WTC11 (cell line): ENCODE data around the gene TBC1D22A. TPM values are rescaled to one million over a fixed set of nuclear protein-coding genes. Genes with fewer than 3 reads are reported as not detected.

Experiments used
- ATAC-seq: fragments of 200-7000 bp; cut with Tn5 transposase; 2 replicates; pipeline ENCODE4 v1.10.0; 2021; ENCODE audit warnings: mild to moderate bottlenecking, moderate library complexity
- CTCF ChIA-PET: fragments of 300-600 bp; sonication (Branson Sonifier 250); formaldehyde crosslinking; loops from one replicate; lab custom pipeline; 2021; ENCODE audit warnings: antibody characterized with exemption; lab: Charles Lee
- POLR2A ChIA-PET: fragments of 350-600 bp; sonication (Branson Sonifier 250); formaldehyde crosslinking; loops from one replicate; lab custom pipeline; 2021; ENCODE audit warnings: antibody characterized with exemption; lab: Charles Lee
- DNase-seq: peaks from one replicate; pipeline ENCODE4 v3.0.0; 2021; ENCODE audit warnings: low spot score
- H3K27ac Mint-ChIP-seq: 2 replicates; pipeline ENCODE4 v1.8.0; 2021; ENCODE audit warnings: mixed read lengths
- H3K27me3 Mint-ChIP-seq: 2 replicates; pipeline ENCODE4 v1.8.0; 2021; ENCODE audit warnings: low read depth, mild to moderate bottlenecking, moderate library complexity, mixed read lengths
- H3K36me3 Mint-ChIP-seq: 2 replicates; pipeline ENCODE4 v1.8.0; 2021; ENCODE audit warnings: mixed read lengths
- H3K4me1 Mint-ChIP-seq: 2 replicates; pipeline ENCODE4 v1.8.0; 2022; ENCODE audit warnings: mixed read lengths
- H3K4me3 Mint-ChIP-seq: 2 replicates; pipeline ENCODE4 v1.8.0; 2021; ENCODE audit warnings: mild to moderate bottlenecking, moderate library complexity, mixed read lengths
- H3K9me3 Mint-ChIP-seq: 2 replicates; pipeline ENCODE4 v1.8.0; 2021; ENCODE audit warnings: mixed read lengths
- EMX1 ChIP-seq: fragments of 250-450 bp; sonication (Bioruptor Pico); IDR thresholded peaks from 2 replicates; pipeline ENCODE4 v1.8.0; 2021; ENCODE audit warnings: mild to moderate bottlenecking
- KAT7 ChIP-seq: sonication (generic); formaldehyde crosslinking; IDR thresholded peaks from 2 replicates; pipeline ENCODE4 v1.8.1; 2023; ENCODE audit warnings: missing genetic modification reagents, mild to moderate bottlenecking, borderline replicate concordance
- NFATC4 ChIP-seq: fragments of 250-450 bp; sonication (Bioruptor Pico); IDR thresholded peaks from 2 replicates; pipeline ENCODE4 v1.9.0; 2021; ENCODE audit warnings: mild to moderate bottlenecking
- NFYB ChIP-seq: sonication (generic); formaldehyde crosslinking; conservative IDR thresholded peaks from 2 replicates; pipeline ENCODE4 v1.8.0; 2022; ENCODE audit warnings: low read depth, missing genetic modification reagents
- SOX15 ChIP-seq: fragments of 250-450 bp; sonication (Bioruptor Pico); IDR thresholded peaks from 2 replicates; pipeline ENCODE4 v1.9.0; 2021; ENCODE audit warnings: mild to moderate bottlenecking
- ZNF219 ChIP-seq: sonication (generic); formaldehyde crosslinking; IDR thresholded peaks from 2 replicates; pipeline ENCODE4 v1.8.0; 2023; ENCODE audit warnings: missing genetic modification reagents, mild to moderate bottlenecking, borderline replicate concordance
- ZNF317 ChIP-seq: sonication (generic); formaldehyde crosslinking; IDR thresholded peaks from 2 replicates; pipeline ENCODE4 v1.8.1; 2023; ENCODE audit warnings: low read depth, mild to moderate bottlenecking, moderate library complexity, missing genetic modification reagents, borderline replicate concordance
- total RNA-seq: library from RNA; stranded (reverse); gene quantifications from 3 replicates; pipeline ENCODE4 v1.2.3, GENCODE V29; 2021
- TF ChIP-seq, protein P1 (sequence below): sonication (generic); formaldehyde crosslinking; IDR thresholded peaks from 2 replicates; pipeline ENCODE4 v1.8.1; 2023; ENCODE audit warnings: mild to moderate bottlenecking, missing genetic modification reagents
- TF ChIP-seq, protein P2 (sequence below): fragments of 250-450 bp; sonication (Bioruptor Pico); IDR thresholded peaks from 2 replicates; pipeline ENCODE4 v1.9.0; 2021; ENCODE audit warnings: mild to moderate bottlenecking
- TF ChIP-seq, protein P3 (sequence below): sonication (generic); formaldehyde crosslinking; IDR thresholded peaks from 2 replicates; pipeline ENCODE4 v1.8.0; 2023; ENCODE audit warnings: missing genetic modification reagents
- TF ChIP-seq, protein P4 (sequence below): fragments of 250-450 bp; sonication (Bioruptor Pico); conservative IDR thresholded peaks from 2 replicates; pipeline ENCODE4 v1.9.0; 2021; ENCODE audit warnings: mild to moderate bottlenecking
- TF ChIP-seq, protein P5 (sequence below): sonication (generic); formaldehyde crosslinking; IDR thresholded peaks from 2 replicates; pipeline ENCODE4 v1.8.1; 2022; ENCODE audit warnings: low read depth, missing genetic modification reagents, borderline replicate concordance
- TF ChIP-seq, protein P6 (sequence below): sonication (generic); formaldehyde crosslinking; IDR thresholded peaks from 2 replicates; pipeline ENCODE4 v1.8.1; 2023; ENCODE audit warnings: mild to moderate bottlenecking, missing genetic modification reagents, borderline replicate concordance

TBC1D22A gene
- total RNA-seq, 1 experiment from 2014 or later, result 18.1 TPM

DNA sequence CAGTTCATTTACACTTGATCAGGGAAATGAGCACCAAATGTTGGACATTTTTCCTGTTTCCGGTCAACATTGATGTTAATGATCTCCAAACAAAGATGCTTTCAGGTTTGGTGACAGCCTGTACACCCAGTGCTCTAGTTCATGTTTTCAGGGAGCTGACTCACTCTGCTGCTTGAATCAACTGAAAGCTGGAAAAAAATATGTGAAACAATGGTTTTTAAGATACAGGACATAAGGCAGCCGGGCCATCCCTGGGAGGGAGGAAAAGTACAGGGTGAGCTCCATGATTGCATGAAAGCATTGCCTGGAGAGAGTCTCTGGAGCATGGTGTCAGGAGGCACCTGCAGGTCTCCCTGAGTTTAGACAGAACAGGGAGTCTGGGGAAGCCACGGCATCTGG lies 259.6 kb downstream of the TBC1D22A start (continued):
- TF ChIP-seq, protein P1, sequence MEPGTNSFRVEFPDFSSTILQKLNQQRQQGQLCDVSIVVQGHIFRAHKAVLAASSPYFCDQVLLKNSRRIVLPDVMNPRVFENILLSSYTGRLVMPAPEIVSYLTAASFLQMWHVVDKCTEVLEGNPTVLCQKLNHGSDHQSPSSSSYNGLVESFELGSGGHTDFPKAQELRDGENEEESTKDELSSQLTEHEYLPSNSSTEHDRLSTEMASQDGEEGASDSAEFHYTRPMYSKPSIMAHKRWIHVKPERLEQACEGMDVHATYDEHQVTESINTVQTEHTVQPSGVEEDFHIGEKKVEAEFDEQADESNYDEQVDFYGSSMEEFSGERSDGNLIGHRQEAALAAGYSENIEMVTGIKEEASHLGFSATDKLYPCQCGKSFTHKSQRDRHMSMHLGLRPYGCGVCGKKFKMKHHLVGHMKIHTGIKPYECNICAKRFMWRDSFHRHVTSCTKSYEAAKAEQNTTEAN (CRISPR knock-in tag), result no peak
- TF ChIP-seq, protein P2, sequence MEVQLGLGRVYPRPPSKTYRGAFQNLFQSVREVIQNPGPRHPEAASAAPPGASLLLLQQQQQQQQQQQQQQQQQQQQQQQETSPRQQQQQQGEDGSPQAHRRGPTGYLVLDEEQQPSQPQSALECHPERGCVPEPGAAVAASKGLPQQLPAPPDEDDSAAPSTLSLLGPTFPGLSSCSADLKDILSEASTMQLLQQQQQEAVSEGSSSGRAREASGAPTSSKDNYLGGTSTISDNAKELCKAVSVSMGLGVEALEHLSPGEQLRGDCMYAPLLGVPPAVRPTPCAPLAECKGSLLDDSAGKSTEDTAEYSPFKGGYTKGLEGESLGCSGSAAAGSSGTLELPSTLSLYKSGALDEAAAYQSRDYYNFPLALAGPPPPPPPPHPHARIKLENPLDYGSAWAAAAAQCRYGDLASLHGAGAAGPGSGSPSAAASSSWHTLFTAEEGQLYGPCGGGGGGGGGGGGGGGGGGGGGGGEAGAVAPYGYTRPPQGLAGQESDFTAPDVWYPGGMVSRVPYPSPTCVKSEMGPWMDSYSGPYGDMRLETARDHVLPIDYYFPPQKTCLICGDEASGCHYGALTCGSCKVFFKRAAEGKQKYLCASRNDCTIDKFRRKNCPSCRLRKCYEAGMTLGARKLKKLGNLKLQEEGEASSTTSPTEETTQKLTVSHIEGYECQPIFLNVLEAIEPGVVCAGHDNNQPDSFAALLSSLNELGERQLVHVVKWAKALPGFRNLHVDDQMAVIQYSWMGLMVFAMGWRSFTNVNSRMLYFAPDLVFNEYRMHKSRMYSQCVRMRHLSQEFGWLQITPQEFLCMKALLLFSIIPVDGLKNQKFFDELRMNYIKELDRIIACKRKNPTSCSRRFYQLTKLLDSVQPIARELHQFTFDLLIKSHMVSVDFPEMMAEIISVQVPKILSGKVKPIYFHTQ, result no peak
- TF ChIP-seq EMX1 (CRISPR knock-in tag), result no peak

DNA sequence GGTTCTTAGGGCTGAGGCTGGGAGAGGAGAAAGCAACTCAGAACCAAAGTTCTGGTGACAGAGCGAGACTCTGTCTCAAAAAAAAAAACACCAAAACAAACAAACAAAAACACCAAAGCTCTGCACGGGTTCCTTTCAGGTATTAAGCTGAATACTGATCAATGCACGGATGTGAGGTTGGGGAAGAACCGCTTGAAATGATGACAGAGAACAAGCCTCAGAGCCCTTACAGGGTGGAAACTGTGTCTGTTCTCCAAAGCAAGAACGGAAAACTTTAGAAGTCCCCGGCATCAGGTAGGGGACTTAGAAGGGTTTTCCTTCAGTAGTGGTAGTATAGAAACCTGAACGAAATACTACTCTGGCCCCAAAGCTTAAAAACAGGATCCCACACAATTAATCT lies 260.0 kb downstream of the TBC1D22A start:
- Mint-ChIP-seq H3K9me3 (peaks cover 21% of the 10 kb centered on the region), H3K4me1 (peaks cover 26% of the 10 kb centered on the region), H3K4me3 (no peak overlapping the region), H3K27ac (no peak overlapping the region), H3K27me3 (no peaks in the 10 kb centered on the region; the same call in 1 of the 2 replicates), H3K36me3 (peaks cover 25% of the 10 kb centered on the region)
- no peak for TF ChIP-seq EMX1 (CRISPR knock-in tag)
- POLR2A ChIA-PET, result no interaction called here
- DNase-seq (no peak), ATAC-seq (no peak)
- CTCF ChIA-PET, result interaction anchor here (2.1 kb wide), 1 partner anchor 9 kb away, joined by 9 read pairs; no protein-coding TSS in a partner anchor

DNA sequence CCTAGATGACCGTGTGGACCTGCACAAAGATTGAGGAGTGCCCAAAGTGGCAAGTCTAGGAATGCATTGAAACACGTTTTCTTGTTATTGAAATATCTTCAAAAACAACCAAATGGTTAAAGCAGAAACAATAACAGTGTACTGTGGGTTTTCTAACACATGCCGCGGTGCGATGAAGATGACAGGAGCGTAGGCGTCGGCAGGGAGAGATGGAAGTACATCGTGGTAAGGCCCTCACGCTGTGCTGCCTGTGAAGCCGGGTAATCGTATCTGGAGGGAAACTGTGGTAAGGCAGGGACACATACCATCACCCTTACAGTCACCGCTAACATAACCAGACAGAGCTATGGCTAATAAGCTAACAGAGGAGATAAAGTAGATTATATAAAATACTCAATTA lies 261.4 kb downstream of the TBC1D22A start:
- ChIA-PET CTCF (interaction anchor here (1.7 to 2.1 kb wide), 2 partner anchors 11 kb away, joined by 5 to 9 read pairs; no protein-coding TSS in a partner anchor), POLR2A (no interaction called here)
- Mint-ChIP-seq H3K4me3 (no peak overlapping the region), H3K27ac (no peak overlapping the region), H3K27me3 (no peaks in the 10 kb centered on the region; the same call in 1 of the 2 replicates), H3K9me3 (peaks cover 21% of the 10 kb centered on the region), H3K4me1 (peaks cover 37% of the 10 kb centered on the region), H3K36me3 (peaks cover 25% of the 10 kb centered on the region)
- no peak for TF ChIP-seq KAT7
- TF ChIP-seq, protein P3, sequence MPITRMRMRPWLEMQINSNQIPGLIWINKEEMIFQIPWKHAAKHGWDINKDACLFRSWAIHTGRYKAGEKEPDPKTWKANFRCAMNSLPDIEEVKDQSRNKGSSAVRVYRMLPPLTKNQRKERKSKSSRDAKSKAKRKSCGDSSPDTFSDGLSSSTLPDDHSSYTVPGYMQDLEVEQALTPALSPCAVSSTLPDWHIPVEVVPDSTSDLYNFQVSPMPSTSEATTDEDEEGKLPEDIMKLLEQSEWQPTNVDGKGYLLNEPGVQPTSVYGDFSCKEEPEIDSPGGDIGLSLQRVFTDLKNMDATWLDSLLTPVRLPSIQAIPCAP, result no peak
- no peak for TF ChIP-seq ZNF317
- TF ChIP-seq, protein P4, sequence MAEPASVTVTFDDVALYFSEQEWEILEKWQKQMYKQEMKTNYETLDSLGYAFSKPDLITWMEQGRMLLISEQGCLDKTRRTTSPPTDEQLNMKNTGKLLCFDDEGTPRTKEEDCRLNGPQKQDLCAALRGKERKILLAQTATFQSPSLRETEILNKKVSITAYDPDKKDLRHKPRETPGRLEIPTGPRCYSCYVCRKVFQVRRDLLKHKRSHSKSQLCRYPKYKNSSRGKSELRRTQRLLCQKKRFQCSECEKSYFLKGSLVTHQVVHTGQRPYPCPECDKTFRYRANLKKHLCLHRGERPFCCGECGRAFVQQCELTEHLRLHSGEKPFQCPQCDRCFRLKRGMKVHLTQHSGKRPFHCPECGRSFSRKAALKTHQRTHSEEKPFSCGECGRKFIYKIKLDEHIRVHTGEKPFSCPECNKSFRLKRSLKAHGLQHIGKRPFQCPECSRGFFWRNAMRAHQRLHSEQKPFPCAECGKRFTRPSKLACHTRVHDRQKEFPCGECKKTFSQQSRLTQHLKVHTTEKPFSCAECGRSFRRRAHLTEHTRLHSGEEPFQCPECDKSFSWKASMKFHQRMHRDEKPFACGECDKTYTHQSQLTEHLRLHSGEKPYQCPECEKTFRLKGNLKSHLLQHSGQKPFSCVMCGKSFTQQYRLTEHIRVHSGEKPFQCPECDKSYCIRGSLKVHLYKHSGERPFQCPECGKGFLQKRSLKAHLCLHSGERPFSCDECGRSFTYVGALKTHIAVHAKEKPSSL (CRISPR knock-in tag), result no peak
- no peak for TF ChIP-seq ZNF219 (CRISPR knock-in tag)
- TF ChIP-seq, protein P5, sequence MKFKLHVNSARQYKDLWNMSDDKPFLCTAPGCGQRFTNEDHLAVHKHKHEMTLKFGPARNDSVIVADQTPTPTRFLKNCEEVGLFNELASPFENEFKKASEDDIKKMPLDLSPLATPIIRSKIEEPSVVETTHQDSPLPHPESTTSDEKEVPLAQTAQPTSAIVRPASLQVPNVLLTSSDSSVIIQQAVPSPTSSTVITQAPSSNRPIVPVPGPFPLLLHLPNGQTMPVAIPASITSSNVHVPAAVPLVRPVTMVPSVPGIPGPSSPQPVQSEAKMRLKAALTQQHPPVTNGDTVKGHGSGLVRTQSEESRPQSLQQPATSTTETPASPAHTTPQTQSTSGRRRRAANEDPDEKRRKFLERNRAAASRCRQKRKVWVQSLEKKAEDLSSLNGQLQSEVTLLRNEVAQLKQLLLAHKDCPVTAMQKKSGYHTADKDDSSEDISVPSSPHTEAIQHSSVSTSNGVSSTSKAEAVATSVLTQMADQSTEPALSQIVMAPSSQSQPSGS (CRISPR knock-in tag), result no peak
- TF ChIP-seq NFATC4 (CRISPR knock-in tag), result no peak
- no peak for TF ChIP-seq NFYB (CRISPR knock-in tag)
- TF ChIP-seq SOX15, result no peak
- TF ChIP-seq, protein P6, sequence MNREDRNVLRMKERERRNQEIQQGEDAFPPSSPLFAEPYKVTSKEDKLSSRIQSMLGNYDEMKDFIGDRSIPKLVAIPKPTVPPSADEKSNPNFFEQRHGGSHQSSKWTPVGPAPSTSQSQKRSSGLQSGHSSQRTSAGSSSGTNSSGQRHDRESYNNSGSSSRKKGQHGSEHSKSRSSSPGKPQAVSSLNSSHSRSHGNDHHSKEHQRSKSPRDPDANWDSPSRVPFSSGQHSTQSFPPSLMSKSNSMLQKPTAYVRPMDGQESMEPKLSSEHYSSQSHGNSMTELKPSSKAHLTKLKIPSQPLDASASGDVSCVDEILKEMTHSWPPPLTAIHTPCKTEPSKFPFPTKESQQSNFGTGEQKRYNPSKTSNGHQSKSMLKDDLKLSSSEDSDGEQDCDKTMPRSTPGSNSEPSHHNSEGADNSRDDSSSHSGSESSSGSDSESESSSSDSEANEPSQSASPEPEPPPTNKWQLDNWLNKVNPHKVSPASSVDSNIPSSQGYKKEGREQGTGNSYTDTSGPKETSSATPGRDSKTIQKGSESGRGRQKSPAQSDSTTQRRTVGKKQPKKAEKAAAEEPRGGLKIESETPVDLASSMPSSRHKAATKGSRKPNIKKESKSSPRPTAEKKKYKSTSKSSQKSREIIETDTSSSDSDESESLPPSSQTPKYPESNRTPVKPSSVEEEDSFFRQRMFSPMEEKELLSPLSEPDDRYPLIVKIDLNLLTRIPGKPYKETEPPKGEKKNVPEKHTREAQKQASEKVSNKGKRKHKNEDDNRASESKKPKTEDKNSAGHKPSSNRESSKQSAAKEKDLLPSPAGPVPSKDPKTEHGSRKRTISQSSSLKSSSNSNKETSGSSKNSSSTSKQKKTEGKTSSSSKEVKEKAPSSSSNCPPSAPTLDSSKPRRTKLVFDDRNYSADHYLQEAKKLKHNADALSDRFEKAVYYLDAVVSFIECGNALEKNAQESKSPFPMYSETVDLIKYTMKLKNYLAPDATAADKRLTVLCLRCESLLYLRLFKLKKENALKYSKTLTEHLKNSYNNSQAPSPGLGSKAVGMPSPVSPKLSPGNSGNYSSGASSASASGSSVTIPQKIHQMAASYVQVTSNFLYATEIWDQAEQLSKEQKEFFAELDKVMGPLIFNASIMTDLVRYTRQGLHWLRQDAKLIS, result no peak
- ATAC-seq (no peak), DNase-seq (no peak)
